Gastroesophageal sphincter (tissue), 4 donors: ENCODE data around the gene CCDC146. TPM values are rescaled to one million over a fixed set of nuclear protein-coding genes. Genes with fewer than 3 reads are reported as not detected.
A peak's percentile ranks its signal among the peaks of the same experiment; 100 is the strongest.
"Not testable (repeated sequence)": the region's sequence is repeated elsewhere in the genome, so short reads cannot be mapped to it uniquely, and the experiment has no call there.

ENCODE experiments used
- ATAC-seq: fragments of 150-250 bp; one replicate; pipeline ENCODE4 v1.9.1; 2016; ENCODE audit warnings: mild to moderate bottlenecking, moderate library complexity
- H3K27ac ChIP-seq, 4 donors: fragments of 200-600 bp; sonication (generic) in 3 of 4; 1 replicate in 3 of 4; 2 replicates in 1 of 4; pipeline ENCODE4 v1.5.1; 2016 to 2019
- H3K27me3 ChIP-seq: fragments of 200-600 bp; sonication (generic); one replicate; pipeline ENCODE4 v1.5.1; 2019
- H3K36me3 ChIP-seq, 2 donors: fragments of 200-600 bp; sonication (generic); one replicate each; pipeline ENCODE4 v1.5.1; 2019; ENCODE audit warnings: control low read depth in 1 of 2
- H3K4me1 ChIP-seq, 3 donors: fragments of 200-600 bp; sonication (generic); 1 replicate in 2 of 3; 2 replicates in 1 of 3; pipeline ENCODE4 v1.5.1; 2016 to 2019; ENCODE audit warnings: control low read depth in 2 of 3
- H3K4me3 ChIP-seq, 2 donors: fragments of 200-600 bp; sonication (generic); one replicate each; pipeline ENCODE4 v1.5.1; 2019; ENCODE audit warnings: mild to moderate bottlenecking in 1 of 2, moderate library complexity in 1 of 2
- H3K9me3 ChIP-seq, 3 donors: fragments of 200-600 bp; sonication (generic); one replicate each; pipeline ENCODE4 v1.5.1; 2017 to 2019; ENCODE audit warnings: control low read depth in 2 of 3
- CTCF ChIP-seq, 4 experiments: fragments of 200-600 bp in 2 of 4; fragments of 450-650 bp in 2 of 4; sonication (generic) in 1 of 4; IDR thresholded peaks; one replicate each; pipeline ENCODE4 v1.5.1; 2017 to 2019; ENCODE audit warnings: antibody characterized with exemption in 4 of 4, mild to moderate bottlenecking in 2 of 4, moderate library complexity in 2 of 4
- EP300 ChIP-seq: sonication (generic); formaldehyde crosslinking; IDR thresholded peaks from one replicate; pipeline ENCODE4 v1.6.1; 2017; ENCODE audit warnings: antibody characterized with exemption, mild to moderate bottlenecking
- POLR2A ChIP-seq, 2 donors: fragments of 450-650 bp; IDR thresholded peaks; one replicate each; pipeline ENCODE4 v1.6.1; 2017; ENCODE audit warnings: antibody characterized with exemption in 2 of 2, mild to moderate bottlenecking in 2 of 2, moderate library complexity in 1 of 2
- POLR2AphosphoS5 ChIP-seq: sonication (generic); formaldehyde crosslinking; IDR thresholded peaks from one replicate; pipeline ENCODE4 v1.6.1; 2017; ENCODE audit warnings: antibody characterized with exemption
- WGBS, 2 donors: methylation state at CpG; one replicate each; pipeline ENCODE4 v1.1.5; 2018; ENCODE audit warnings: low coverage in 1 of 2; 5-methylcytosine and 5-hydroxymethylcytosine counted together
- total RNA-seq, 4 donors: library from RNA; depleted of rRNA; stranded (reverse); fragments of >200 nt; gene quantifications; one replicate each; pipeline ENCODE4 v1.1.0, GENCODE V29; 2016

CCDC146 gene
- total RNA-seq, 4 donors from 2014 or later, result 8.7 to 29.3 (median 20.1) TPM

DNA sequence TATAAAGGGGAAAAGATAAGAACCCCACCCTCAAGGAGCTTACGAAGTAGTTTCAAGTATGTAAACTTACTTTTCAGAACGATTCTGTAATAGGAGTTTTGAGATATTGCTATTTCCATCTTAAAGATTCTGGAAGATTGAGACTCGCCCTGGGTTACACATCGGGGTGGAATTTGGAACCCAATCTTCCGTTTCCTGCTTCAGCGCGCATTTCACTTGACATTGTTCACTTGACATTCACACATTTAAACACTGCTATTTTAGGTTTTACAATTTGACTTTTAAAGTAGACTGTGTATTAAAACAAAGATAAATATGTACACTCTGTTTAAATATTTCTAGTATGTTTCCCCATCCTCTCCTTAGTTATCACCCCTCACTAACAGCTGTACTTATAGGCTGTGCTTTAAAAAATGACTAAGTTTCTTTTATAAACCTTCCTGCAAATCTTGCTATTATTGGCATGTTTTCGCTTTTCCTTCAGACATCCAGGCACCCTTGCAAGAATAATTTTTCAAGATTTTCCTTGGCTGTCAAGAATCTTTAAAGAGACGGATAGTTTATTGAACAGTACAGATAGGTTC is 55.0 kb downstream of the CCDC146 start:
- WGBS, 2 donors, result 15 to 16% methylated on average over 9 of the region's 9 CpGs
- not testable (repeated sequence) for ATAC-seq, H3K9me3 ChIP-seq, H3K27me3 ChIP-seq, H3K4me3 ChIP-seq, H3K36me3 ChIP-seq
- peaks cover 0 to 18% (median 0%) of the 10 kb centered on the region in 3 donors for H3K4me1 ChIP-seq
- H3K27ac ChIP-seq, result peak overlapping the region; percentile 54 to 73 (median 68)
- TF ChIP-seq POLR2AphosphoS5, result peak; percentile 43

- not testable (repeated sequence) for ATAC-seq
These were observed 55.6 kb downstream of the CCDC146 start for GRCh38 chr7:77178024-77178423.

GRCh38 chr7:77181015-77181595 is 58.7 kb downstream of the CCDC146 start:
- TF ChIP-seq EP300, result no peak
- TF ChIP-seq POLR2AphosphoS5, result no peak
- TF ChIP-seq POLR2A (IDR thresholded peaks at IDR 0.05), result no peak
- no peak for TF ChIP-seq CTCF (IDR thresholded peaks at IDR 0.05)
- H3K9me3 ChIP-seq, result no peaks in the 10 kb centered on the region
- no peak overlapping the region for H3K27ac ChIP-seq
- no peaks in the 10 kb centered on the region for H3K36me3 ChIP-seq
- no peak for ATAC-seq
- H3K4me1 ChIP-seq, result peaks cover 5 to 41% (median 9%) of the 10 kb centered on the region in 3 donors
- H3K27me3 ChIP-seq, result no peaks in the 10 kb centered on the region
- WGBS, 2 donors, result 70 to 93% methylated on average over 4 of the region's 4 CpGs
- H3K4me3 ChIP-seq, result no peak overlapping the region

More at GRCh38 chr7:77178024-77178423, 55.6 kb downstream of the CCDC146 start:
- not testable (repeated sequence) for H3K9me3 ChIP-seq, H3K36me3 ChIP-seq, H3K27me3 ChIP-seq, H3K4me3 ChIP-seq
- Histone ChIP-seq H3K4me1 (peaks cover 0 to 18% (median 0%) of the 10 kb centered on the region in 3 donors), H3K27ac (peak overlapping the region; percentile 54 to 73 (median 62))

- TF ChIP-seq POLR2A (IDR thresholded peaks at IDR 0.05) (no peak), EP300 (no peak), CTCF (IDR thresholded peaks at IDR 0.05) (no peak), POLR2AphosphoS5 (no peak)
- ATAC-seq, result no peak
These were observed 59.3 kb downstream of the CCDC146 start for GRCh38 chr7:77181734-77182133.

DNA sequence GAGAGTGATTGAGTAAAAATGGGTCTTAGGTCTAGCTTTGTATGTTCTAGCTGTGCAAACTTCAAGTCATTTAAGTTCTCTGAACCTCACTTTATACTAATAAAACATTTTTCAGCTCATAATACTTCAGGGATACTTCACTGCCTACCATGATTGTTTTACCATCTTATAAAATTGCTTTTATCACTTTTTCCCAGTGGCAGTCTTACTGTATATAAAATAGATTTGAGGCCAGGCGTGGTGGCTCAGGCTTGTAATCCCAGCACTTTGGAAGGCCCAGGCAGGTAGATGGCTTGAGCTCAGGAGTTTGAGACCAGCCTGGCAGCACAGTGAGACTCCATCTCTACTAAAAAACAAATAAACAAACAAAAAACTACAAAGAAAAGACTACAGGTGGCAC is 59.8 kb downstream of the CCDC146 start:
- H3K4me1 ChIP-seq, result peaks cover 5 to 41% (median 9%) of the 10 kb centered on the region in 3 donors
- no peak overlapping the region for H3K4me3 ChIP-seq
- ATAC-seq, result no peak
- H3K36me3 ChIP-seq, result no peaks in the 10 kb centered on the region
- 100% methylated on average over 1 of the region's 1 CpG for WGBS, 2 donors
- no peaks in the 10 kb centered on the region for H3K27me3 ChIP-seq
- no peaks in the 10 kb centered on the region for H3K9me3 ChIP-seq
- TF ChIP-seq POLR2AphosphoS5 (no peak), EP300 (no peak), POLR2A (IDR thresholded peaks at IDR 0.05) (no peak), CTCF (IDR thresholded peaks at IDR 0.05) (no peak)
- H3K27ac ChIP-seq, result peak overlapping the region in 1 of 4 donors; percentile 72

More at GRCh38 chr7:77181734-77182133, 59.3 kb downstream of the CCDC146 start:
- Histone ChIP-seq H3K4me1 (peaks cover 5 to 41% (median 9%) of the 10 kb centered on the region in 3 donors), H3K27ac (no peak overlapping the region), H3K4me3 (no peak overlapping the region), H3K36me3 (no peaks in the 10 kb centered on the region), H3K9me3 (no peaks in the 10 kb centered on the region), H3K27me3 (no peaks in the 10 kb centered on the region)
- 60 to 71% methylated on average over 1 to 3 of the region's 3 CpGs for WGBS, 2 donors

DNA sequence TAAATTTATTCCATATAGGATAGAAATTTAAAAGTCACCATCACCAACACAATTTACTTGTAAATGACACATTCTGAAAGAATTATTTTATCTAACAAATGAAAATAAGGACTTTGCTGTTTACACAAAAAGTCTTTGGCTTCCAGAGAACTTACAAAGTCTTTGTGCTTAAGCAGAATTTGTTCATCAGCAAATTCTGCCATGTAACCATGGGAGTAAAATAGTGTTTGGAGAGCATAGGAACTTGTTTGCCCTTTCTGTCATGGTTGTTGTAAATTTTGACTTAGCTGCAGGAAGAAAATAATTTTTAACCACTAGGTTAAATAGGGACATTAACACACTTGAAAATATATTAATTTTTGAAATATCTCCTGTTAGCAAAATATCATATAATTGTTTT is 62.0 kb downstream of the CCDC146 start:
- Histone ChIP-seq H3K4me1 (peaks cover 5 to 36% (median 9%) of the 10 kb centered on the region in 3 donors), H3K27me3 (no peaks in the 10 kb centered on the region), H3K4me3 (no peak overlapping the region), H3K36me3 (no peaks in the 10 kb centered on the region), H3K9me3 (no peaks in the 10 kb centered on the region), H3K27ac (peak overlapping the region; percentile 50 to 83 (median 62))
- TF ChIP-seq EP300 (no peak), POLR2AphosphoS5 (peak; percentile 31), CTCF (IDR thresholded peaks at IDR 0.05) (no peak)
- no peak for ATAC-seq
